Ammon's horn (tissue), 1 donor: ENCODE measurements around the gene HDHD5.

ENCODE experiments used
- DNase-seq: peaks from one replicate; pipeline ENCODE4 v3.0.0-alpha.2; 2016; ENCODE audit warnings: low spot score

HDHD5 gene

DNA sequence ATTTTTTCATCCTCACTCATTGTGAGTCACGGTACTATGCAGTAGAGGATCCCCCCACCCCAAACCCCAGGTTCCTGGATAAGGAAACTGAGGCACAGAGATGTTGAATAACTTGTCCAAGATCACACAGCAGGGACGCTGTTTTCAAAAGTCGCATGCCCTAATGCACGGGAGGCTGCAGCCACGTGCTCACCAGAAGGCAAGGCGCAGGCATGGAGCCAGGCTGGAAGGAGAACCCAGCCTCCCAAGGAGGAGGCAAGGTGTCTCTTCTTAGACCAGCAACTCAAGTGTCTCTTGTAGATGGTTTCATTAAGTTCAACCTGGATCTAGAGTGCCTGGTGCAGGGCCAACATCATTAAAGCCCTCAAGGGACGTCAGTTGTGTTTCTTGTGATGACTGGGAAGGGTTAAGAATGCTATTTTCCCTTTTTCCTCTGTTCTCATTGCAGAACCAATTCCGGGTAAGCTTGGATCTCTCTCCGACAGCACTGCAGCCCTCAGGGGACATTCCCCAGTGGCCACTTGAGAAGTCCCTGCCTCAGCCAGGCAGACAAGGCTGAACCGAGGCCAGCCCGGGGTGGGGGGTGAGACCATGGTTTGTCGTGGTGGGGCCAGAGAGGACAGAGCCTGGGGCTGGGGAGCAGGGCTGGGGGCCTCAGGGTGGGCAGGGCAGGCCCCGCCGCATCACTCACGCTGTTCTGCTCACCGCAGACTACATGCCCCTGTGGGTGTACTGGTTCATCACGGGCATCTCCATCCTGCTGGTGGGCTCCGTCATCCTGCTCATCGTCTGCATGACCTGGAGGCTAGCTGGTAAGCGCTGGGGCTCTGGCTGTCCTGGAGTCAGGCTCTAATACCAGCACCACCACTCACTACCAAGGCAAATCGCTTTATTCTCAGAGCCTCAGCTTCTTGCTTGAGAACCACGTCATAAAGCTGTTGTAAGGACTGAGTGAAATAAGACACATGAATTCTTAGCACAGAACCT lies 53.6 kb downstream of the HDHD5 start:
- no peak for DNase-seq

DNA sequence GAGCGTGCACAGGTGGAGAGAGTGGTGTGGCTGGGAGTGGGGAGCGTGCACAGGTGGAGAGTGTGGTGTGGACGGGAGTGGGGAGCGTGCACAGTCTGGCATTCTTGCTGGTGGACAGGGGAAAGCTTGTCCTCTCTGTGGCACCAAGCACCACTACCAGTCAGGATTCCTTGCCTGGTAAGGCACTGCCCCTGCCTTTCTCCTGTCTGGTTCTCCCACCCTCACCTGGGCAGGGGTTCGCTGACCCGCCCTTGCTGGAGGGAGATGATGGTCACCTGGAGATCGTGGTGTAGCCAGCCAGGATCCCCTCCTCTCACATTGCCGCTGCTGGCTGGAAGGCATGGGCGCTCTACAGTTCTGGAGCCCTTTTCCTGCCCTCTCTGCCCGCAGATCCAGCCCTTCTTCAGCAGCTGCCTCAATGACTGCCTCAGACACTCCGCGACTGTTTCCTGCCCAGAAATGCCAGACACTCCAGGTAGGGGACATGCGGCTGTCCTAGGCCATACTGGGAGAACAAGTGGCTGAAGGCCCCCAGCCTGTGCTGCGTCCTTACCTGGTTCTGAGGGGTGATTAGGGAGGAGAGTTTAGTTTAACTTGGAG lies 54.6 kb downstream of the HDHD5 start:
- DNase-seq: no peak

DNA sequence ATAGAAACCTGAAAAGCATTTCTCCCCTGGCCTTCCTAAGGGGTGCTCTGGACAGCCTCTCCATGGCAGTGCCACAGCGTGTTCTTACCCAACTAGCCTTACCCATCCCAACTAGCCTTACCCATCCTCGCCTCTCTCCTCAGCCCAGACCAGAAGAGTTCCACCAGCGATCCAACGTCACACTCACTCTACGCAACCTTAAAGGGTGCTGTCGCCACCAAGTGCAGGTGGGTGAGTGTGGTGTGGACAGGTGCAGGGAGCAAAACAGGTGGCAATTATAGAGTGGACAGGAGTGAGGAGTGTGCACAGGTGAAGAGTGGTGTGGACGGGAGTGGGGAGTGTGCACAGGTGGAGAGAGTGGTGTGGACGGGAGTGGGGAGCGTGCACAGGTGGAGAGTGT lies 55.7 kb downstream of the HDHD5 start:
- no peak for DNase-seq

DNA sequence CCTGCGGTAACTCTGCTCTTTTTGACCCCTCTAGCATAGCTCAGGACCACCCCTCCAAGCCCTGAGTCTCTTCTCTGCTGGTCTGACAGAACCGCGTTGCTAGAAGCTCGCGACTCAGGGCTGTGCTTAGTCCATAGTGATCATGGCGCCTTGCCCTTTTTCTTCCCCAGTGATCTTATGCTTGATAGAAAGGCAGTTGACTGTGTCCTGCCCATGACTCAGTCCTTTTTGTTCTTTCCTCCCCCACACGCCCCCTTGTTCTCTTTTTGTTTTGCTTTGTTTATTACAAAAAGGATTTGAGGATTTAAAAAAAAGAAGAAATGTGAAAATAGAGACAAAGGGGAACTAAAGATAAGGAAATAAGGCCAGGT lies 56.8 kb downstream of the HDHD5 start:
- no peak for DNase-seq

DNA sequence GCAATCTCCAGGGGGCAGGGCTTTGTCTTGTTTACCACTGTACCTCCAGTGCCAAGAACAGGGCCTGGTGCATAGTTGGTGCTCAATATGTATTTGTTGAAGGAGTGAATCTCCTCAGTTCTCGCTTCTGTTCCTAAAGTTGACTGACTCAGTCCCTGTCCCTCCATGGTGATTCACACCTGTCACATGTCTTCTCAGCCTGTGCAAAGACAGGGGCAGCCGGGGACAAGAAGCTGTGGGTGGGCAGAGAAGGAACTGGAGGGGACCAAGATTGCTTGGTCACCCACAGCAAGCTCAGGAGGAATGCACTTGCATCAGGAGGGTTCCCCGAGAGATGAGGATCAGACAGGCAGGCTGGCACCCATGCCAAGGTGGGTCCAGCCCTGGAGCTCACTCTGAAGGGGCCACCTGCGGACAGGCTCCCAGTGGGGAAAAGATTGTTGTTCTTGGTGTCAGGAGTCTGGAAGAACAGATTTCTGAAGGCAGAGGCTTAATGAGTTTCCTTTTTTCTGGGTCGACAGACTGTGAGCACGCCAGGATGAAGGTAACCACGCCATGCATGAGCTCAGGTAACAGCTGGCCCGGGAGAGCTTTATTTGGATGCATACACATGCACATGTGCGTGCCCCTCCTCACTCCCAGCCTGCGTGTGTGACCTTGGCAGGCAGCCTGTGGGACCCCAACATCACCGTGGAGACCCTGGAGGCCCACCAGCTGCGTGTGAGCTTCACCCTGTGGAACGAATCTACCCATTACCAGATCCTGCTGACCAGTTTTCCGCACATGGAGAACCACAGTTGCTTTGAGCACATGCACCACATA lies 57.4 kb downstream of the HDHD5 start:
- DNase-seq: no peak

DNA sequence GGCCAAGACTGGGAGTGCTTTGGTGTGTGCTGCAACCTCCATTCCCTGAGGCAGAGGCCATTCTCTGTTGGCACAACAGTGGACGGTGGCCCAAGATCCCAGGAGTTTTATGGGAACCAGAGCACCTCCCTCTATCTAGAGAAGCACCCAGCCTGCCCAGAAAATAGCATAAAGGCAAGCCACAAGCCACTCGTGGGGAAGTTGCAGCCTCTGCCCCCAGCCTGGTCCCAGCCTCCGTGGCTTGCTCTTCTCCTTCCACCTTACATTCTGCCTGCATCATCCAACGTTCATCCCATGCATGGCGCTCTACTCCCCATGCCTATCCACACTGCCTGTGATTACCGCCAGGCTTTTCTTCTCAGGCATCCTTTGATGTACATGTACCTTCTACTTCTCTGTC lies 58.5 kb downstream of the HDHD5 start:
- no peak for DNase-seq

DNA sequence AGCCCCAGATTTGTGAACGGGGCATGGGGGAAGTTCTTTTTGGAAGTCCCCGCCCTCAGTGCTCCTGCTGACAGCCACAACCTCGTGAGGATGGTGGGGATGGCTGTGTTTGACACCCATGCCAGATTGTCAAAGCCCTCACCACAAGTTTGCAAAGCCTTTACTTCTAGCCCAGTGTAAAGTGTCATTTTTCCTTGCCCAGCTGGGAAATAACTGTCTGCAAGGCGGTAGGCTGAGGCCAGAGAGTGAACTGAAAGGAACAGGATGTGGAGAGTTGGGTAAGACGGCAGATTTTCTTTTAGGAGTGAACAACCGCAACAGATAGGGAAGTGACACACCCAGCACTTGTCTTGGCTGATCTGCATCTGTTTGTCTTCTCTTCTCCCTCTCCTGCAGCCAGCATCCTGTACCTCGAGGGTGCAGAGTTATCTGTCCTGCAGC lies 60.7 kb downstream of the HDHD5 start:
- DNase-seq: peak; percentile 69

DNA sequence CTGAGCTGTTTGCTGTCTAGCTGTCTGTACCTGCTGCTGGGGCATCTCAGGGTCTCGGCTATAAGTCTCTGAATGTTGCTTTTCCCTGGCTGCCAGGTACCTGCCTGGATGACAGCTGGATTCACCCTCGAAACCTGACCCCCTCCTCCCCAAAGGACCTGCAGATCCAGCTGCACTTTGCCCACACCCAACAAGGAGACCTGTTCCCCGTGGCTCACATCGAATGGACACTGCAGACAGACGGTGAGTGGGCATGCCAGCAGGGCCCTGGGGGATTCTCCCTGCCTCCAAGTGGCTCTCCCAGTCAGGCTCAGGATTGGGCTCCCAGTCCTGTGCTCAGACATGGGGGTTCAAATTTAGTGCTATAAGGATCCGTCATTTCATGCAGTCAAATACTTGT lies 61.4 kb downstream of the HDHD5 start:
- DNase-seq: no peak

DNA sequence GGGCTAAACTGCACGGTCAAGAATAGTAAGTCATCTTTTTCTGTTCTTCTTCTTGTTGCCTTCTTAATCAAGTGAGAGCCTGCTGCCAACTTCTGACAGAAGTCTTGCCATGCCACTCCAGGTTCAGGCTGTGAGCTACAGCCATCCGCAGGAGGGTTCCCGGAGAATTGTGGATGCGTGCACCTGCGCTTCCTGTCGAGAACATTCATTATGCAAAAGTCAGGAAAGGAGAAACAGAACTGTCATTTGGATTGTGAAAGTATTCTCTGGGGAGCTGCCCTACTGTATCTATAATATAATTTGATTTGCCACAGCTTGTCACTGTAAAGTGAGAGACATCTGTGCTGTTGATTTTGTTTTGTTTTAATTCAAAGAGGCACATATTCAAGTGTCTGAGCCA lies 62.0 kb downstream of the HDHD5 start:
- no peak for DNase-seq

DNA sequence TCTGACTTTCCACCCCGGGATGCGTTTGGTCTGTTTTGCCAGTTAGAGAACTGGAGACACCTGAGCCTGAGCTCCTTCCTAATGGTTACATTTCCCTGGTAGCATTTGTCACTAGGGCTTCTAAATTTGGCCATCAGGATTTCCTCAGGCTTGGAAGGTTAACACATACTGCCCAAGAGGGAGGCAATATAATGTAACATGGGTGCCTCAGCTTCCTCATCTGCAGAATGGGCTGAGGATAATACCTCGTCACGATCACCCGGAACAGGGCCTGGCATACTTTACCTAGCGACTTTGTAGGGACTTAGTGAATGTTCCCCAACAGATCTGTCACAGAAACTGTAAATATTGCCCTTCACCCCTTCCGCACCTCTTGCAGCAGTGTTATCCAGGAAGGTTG lies 63.0 kb downstream of the HDHD5 start:
- no peak for DNase-seq

DNA sequence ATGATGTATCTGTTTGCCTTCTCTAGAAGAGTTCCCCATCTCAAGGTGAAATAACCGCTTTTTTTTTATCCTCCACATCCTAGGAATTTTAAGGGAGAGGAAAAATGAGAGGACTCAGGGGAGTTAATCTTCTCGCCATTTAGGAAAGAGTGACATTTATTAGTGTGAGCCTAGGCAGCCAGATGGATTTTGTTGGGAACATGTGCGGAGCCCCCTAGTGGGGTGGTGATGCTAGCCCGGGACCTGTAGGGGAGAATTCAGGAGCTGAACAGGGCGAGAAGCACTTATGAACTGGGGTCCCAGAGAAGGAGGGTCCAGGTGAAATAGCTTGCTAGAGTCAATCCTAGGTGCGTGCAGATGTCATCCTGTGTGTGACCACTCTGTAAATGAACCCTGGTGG lies 63.5 kb downstream of the HDHD5 start:
- DNase-seq: no peak

DNA sequence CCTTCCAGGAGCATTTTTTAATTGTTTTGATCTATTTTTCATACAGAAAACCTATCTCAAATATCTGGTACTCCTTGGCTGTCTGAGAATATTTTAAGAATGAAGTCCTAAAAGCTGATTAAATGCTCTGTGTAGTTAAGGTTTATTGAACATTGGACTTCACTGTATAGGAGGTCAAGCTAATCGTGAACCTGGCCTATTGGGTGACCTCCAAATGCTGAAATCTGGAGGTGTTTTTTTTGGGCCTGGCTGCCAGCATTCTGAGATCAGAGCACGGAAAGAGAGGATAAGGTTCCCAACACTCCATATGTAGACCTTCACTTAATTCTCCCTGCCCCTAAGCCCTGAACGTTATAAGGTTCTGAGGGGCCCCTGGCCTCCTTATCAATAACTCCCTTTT lies 66.0 kb downstream of the HDHD5 start:
- no peak for DNase-seq

DNA sequence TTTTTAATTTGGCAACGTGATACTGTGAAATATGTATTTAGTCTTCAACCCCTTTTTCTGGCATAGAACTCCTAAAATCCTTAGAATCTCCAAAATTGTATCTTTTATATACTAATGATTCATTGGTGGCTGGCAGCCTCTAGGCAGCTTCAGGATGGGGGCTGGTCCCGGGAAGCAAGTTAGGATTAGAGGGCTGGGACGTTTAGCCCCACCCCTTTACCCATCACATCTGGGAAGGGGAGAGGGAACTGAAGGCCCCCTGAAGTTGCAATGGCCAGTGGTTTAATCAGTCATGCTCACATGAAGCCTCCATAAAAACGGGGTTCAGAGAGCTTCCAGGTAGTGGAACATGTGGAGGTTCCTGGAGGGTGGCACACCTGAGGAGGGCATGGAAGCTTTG lies 67.2 kb downstream of the HDHD5 start:
- no peak for DNase-seq

DNA sequence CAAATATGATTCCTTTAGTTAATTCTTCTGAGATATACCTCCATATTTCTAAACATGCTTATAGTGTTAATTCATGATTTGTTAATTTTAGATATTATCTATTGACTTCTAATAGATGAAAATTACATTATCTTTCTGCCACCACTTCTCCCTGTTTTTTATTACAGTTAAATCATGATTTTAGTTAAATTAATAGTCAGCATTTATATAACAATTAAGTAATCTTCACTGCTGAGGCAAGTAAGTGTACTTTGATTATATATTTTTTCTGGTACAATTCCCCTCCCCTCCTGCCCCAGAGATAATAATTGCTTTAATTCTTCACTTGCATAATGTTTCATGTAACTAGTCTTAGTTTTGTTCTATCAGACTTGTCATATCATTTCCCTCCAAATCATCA lies 68.5 kb downstream of the HDHD5 start:
- DNase-seq: no peak
